ENCODE data around the gene OGDHL.

The OGDHL gene

DNA sequence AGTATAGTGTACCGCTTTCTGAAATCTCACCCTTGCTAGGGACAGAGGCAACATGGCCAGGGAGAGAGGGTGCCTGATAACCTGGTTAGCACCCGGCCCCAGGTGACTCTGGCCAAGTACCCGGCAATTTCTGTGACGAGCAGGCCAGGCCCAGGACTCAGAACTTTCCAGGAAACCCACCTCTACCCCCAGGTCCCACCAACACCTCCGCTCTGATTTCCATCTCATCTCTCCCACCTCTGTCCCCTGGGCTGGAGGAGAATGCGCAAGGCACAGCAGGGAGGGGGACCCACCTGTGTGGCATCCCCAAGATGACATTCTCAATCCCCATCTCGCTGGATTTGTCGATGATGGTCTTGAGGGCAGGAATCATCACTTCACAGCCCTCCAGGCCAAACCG, 11.6 kb downstream of the OGDHL start:
- no peaks in the 10 kb centered on the region for H3K27me3 ChIP-seq (ENCODE audit: insufficient read depth, poor library complexity, severe bottlenecking)
- no peak overlapping the region for H3K4me3 ChIP-seq (replicated peaks; ENCODE audit: insufficient read depth, low read length)
- no peak overlapping the region for H3K27ac ChIP-seq (replicated peaks)
- TF ChIP-seq, protein P1, sequence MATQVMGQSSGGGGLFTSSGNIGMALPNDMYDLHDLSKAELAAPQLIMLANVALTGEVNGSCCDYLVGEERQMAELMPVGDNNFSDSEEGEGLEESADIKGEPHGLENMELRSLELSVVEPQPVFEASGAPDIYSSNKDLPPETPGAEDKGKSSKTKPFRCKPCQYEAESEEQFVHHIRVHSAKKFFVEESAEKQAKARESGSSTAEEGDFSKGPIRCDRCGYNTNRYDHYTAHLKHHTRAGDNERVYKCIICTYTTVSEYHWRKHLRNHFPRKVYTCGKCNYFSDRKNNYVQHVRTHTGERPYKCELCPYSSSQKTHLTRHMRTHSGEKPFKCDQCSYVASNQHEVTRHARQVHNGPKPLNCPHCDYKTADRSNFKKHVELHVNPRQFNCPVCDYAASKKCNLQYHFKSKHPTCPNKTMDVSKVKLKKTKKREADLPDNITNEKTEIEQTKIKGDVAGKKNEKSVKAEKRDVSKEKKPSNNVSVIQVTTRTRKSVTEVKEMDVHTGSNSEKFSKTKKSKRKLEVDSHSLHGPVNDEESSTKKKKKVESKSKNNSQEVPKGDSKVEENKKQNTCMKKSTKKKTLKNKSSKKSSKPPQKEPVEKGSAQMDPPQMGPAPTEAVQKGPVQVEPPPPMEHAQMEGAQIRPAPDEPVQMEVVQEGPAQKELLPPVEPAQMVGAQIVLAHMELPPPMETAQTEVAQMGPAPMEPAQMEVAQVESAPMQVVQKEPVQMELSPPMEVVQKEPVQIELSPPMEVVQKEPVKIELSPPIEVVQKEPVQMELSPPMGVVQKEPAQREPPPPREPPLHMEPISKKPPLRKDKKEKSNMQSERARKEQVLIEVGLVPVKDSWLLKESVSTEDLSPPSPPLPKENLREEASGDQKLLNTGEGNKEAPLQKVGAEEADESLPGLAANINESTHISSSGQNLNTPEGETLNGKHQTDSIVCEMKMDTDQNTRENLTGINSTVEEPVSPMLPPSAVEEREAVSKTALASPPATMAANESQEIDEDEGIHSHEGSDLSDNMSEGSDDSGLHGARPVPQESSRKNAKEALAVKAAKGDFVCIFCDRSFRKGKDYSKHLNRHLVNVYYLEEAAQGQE (IDR thresholded peaks at IDR 0.05; ENCODE audit: insufficient replicate concordance, low read depth) = no peak
- no peak for TF ChIP-seq CTCF (IDR thresholded peaks at IDR 0.05; ENCODE audit: insufficient read depth, low read length)
- no peak for TF ChIP-seq GABPA (IDR thresholded peaks at IDR 0.05; ENCODE audit: low read depth)
- no peak for TF ChIP-seq POLR2AphosphoS5 (IDR thresholded peaks at IDR 0.05; ENCODE audit: low read depth)
- no peak for TF ChIP-seq SPI1 (IDR thresholded peaks at IDR 0.05; ENCODE audit: borderline replicate concordance, low read depth)
- DNase-seq (ENCODE audit: low read depth in 1 of 2, low spot score in 1 of 2) = no peak

DNA sequence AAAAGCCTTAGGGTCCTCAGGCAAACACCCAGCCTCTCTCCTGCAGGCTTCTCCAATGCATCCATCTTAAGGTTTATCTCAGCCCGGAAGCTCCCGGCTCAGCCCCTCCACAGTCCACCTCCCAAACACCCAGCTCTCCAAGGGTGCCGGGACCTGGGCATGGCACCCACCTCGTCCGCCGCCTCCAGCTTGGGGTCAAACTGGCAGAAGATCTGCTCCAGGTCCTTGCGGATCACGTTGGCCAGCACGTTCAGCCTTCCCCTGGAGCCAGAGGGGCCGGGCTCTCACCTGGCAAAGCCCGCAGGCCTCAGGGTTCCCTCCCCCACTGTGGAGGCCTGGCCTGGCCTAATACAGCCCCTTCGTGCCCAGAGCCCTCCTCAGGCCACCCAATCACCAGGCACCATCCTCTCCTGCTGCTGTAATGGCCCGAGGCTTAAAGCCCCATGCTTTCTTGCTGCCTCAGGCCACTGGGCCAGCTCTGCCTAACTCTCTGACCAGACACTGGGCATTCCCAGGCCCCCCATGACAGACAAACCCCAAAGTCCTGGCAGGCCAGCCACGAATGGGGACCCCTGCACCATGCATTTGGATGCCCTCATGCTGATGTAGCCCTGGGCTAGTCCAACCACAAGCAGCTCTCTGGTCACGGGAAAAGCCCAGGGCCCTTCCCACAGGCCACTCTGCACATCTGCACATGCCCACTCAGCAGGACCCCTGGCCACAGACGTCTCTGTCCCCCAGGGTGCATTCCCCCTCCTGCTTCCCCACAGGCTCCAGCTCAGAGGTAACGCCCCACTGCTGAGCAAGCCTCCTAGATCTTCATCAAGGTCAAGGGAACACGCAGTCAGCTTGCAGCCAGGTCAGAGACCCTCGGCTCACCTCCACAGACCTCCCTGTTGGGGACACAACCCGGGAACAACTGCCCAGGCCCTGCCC, 12.3 kb downstream of the OGDHL start:
- Histone ChIP-seq H3K27me3 (ENCODE audit: insufficient read depth, poor library complexity, severe bottlenecking) (no peaks in the 10 kb centered on the region), H3K27ac (replicated peaks) (no peak overlapping the region), H3K4me3 (replicated peaks; ENCODE audit: insufficient read depth, low read length) (no peak overlapping the region)
- DNase-seq (ENCODE audit: low read depth in 1 of 2, low spot score in 1 of 2) = no peak
- TF ChIP-seq CTCF (IDR thresholded peaks at IDR 0.05; ENCODE audit: insufficient read depth, low read length) = no peak
- TF ChIP-seq, protein P1 (IDR thresholded peaks at IDR 0.05; ENCODE audit: insufficient replicate concordance, low read depth) = no peak
- TF ChIP-seq POLR2AphosphoS5 (IDR thresholded peaks at IDR 0.05; ENCODE audit: low read depth) = no peak

- Histone ChIP-seq H3K27me3 (ENCODE audit: insufficient read depth, poor library complexity, severe bottlenecking) (no peaks in the 10 kb centered on the region), H3K27ac (replicated peaks) (no peak overlapping the region), H3K4me3 (replicated peaks; ENCODE audit: insufficient read depth, low read length) (no peak overlapping the region)
- TF ChIP-seq CTCF (IDR thresholded peaks at IDR 0.05; ENCODE audit: insufficient read depth, low read length) (no peak), GABPA (IDR thresholded peaks at IDR 0.05; ENCODE audit: low read depth) (no peak), SPI1 (IDR thresholded peaks at IDR 0.05; ENCODE audit: borderline replicate concordance, low read depth) (no peak), POLR2AphosphoS5 (IDR thresholded peaks at IDR 0.05; ENCODE audit: low read depth) (no peak)
- TF ChIP-seq, protein P1 (IDR thresholded peaks at IDR 0.05; ENCODE audit: insufficient replicate concordance, low read depth) = no peak
- no peak for DNase-seq (ENCODE audit: low read depth in 1 of 2, low spot score in 1 of 2)
These were observed 13.0 kb downstream of the OGDHL start for GRCh38 chr10:49749144-49749543.
